ENCODE measurements around the gene MYL6B.
"Not testable (repeated sequence)": the region's sequence is repeated elsewhere in the genome, so short reads cannot be mapped to it uniquely, and the experiment has no call there.

MYL6B gene

GRCh38 chr12:56186957-56187356, 34.6 kb downstream of the MYL6B start:
- DNase-seq: no peak

GRCh38 chr12:56188131-56188777, 35.9 kb downstream of the MYL6B start:
- no peak for DNase-seq

- no peak for DNase-seq
These were observed 36.4 kb downstream of the MYL6B start for GRCh38 chr12:56188778-56189098.

DNA sequence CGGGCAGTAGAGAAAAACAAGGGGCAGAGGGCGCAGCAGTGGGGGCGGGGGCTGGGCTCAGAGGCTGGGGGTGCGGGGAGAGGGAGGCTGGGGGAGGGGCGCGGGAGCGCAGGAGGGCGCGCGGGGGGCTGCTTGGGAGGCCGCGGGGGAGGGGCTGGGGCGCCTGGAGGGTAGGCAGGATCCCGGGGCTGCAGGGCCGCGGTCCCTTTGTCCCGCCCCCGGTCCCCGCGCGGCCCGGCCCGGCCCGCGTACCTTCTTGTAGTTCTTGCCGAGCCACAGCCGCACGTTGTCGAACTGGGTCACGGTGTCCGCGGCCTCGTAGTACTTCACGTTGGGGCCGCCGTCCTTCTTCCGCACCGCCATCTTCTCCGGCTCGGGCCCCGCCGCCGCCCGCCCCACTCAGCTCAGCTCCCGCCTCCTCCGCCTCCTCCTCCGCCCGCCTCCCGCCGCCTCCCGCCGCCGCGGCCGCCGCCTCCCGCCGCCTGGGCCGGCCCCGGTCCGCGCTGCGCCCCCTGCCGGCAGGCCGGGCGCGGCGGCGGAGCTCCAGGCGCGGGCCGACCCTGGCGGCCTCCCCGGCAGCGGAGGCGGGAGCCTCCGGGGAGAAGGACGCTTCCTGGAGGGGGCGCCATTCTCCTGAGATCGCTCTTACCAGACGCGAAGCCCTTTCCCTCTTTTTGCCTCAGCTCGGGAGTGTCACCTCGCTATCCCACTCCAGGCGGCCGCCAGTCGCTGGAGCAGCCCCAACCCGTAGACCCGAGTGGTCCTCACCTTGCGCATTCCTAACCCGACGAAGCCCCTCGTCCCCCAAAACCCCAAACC, 36.9 kb downstream of the MYL6B start, which contains the start of gene SMARCC2:
TSS of gene SMARCC2 (minus strand) at position 385 of the 819 bp plus-strand sequence. CDS start at position 363, 22 bp downstream.
- DNase-seq: peak; percentile 83

- DNase-seq: peak; percentile 68
These were observed 37.7 kb downstream of the MYL6B start for GRCh38 chr12:56189918-56190694.

DNA sequence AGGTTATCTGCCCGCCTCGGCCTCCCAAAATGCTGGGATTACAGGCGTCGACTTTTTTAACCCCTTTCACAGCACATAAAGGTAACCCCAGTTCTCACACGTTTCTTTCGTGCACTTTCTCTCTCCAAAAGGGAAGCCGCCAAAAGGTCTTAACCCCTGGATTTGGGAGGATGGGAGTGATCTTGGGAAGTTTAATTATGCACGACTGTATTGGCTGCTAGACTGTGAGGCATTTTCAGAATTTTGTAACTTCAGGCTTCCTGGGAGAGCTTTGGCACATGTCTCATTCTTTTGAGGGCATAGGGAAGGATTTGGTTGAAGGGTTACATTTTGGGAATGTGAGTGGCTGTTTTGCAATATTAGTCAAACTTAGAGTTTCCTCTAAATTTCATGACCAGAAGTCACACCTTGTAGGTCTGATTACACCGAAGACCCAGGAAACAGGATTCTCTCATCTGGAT, 38.3 kb downstream of the MYL6B start:
- DNase-seq: no peak

DNA sequence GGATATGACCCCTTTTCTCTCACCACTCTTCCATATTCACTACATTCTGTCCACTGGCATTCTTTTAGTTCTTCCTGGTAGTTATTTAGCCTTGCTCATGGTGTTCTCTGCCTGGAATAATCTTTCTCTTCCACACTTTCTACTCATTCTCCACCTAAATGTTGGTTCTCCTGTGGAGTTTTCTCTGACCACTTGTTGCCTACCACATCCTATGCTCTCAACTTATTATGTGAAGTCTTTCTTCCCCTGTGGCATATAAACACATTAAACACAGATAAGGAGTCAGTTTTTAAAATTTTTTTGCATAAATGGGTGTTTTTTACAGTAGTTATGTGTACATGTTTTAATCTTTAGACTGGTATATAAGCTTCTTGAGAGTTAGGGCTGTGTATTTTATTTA, 40.2 kb downstream of the MYL6B start:
- no peak for DNase-seq

DNA sequence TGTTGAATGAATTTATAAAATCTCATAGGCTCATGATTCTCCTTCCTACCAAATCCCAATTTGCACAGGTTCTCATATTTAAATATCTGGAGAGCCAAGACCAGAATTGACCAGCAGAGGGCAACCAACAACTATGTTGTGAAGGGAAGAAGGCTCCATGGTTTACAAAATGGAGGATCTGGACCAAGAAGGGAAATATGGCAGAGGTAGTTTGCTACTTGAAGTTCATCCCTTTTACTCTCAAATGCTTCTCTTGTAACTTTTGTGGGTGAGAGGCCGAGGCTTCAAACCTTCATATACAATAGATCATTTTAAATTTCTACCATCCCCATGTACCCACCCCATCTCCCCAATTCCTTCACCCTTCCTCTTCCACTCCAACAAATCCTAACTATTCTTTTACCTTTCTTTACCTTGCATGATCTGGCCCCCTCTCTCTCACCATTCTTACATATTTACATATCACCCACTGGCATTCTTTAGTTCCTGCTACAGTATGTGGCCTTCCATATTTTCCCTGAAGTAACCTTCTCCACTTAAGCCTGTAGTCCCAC, 40.7 kb downstream of the MYL6B start:
- DNase-seq: peak; percentile 67

- not testable (repeated sequence) for DNase-seq
These were observed 44.6 kb downstream of the MYL6B start for GRCh38 chr12:56196818-56197550.

- no peak for DNase-seq
These were observed 45.7 kb downstream of the MYL6B start for GRCh38 chr12:56197921-56198635.

DNA sequence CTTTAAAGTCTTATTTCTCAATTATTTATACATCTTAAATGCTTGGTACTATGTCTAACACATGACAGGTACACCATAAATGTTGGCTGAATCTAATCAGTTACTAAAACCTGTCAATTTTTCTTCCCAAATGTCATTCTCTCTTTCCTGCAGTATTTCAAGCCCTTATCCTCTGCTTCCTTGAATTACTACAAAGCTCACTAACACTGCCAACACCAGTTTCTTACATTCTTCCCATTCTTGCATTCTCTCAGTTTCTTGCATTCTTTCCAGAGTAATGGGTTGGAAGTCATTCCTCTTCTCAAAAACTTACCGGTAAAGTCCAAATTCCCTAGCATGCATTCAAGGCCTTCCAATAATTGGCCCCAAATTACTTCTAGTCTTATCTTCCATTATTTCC, 46.4 kb downstream of the MYL6B start:
- DNase-seq: no peak

DNA sequence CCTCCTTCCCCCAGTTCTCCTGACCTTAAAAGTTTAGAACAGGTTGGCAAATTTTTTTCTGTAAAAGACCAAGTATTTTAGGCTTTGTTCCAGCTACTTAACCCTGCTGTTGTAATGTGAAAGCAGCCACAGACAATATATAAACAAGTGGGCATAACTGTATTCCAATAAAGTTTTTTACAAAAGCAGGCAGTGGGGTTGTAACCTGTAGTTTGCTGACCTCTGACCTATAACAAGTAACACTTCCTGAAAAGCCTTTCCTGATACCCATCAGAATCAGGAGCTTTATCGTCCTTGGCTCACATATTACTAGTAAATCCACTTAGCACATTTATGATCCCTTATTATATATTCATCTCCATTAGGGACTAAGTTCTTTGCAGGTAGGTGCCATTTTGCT, 50.0 kb downstream of the MYL6B start:
- DNase-seq: no peak

GRCh38 chr12:56202838-56203237, 50.5 kb downstream of the MYL6B start:
- DNase-seq: no peak

DNA sequence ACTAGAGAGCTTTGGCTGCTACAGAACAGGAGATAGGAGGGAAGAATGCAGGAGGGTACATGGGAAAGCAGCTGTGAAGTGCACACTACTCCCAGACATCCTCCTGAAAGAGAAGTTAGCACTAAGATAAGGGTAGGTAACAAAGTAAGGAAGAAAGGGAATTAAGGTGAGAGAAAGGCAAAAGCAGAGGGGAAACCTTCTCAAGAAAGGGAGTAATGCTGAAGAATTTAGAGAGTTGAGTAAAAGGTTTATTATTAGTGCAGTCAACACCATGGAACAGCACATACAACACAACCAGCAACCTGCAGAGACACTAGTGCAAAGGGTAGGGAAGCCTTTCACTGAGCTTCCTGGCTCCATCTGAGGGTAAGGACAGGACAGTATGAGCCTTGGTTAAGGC, 51.9 kb downstream of the MYL6B start:
- DNase-seq: no peak

- no peak for DNase-seq
These were observed 53.1 kb downstream of the MYL6B start for GRCh38 chr12:56205445-56205844.

DNA sequence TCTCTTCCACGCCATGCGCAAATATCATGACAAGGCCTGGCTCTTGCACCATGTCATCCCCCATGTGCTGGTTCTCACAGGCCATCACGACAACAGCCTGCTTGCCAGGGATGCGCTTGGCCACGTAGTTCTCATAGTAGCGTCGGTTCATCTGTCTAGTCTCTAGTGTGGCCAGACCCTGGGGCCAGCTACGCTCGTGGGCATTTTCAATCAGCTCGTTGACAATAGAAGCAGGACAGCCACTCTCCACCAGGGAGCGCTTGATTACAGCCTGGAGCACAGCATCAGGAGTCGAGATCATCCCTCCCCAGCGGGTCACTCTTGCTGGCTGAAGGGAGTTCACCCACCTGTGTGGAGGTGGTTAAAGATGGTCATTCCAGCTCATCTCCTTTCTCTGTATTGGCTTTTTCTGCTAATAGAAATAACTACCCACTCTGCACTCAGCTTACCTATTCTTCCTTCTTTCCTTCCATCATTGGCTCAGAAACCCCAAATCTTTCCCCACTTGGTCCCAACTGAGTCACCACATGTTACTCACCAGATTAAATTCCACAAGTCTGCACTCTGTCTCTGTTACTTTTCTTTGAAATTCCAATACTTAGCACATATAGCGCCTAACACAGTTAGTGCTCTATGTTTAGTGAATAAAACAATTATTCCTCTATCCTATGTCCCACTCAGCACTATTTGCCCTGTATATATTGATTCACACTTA, 54.2 kb downstream of the MYL6B start:
- peak; percentile 4 for DNase-seq
